H9 (cell line): ENCODE data around the gene CEP250. TPM values are rescaled to one million over a fixed set of nuclear protein-coding genes. Genes with fewer than 3 reads are reported as not detected.
"Not testable (repeated sequence)": the region's sequence is repeated elsewhere in the genome, so short reads cannot be mapped to it uniquely, and the experiment has no call there.

ENCODE experiments used
- DNase-seq: peaks from one replicate; pipeline ENCODE4 v3.0.0-alpha.2; 2017
- H2AFZ ChIP-seq: one replicate; pipeline ENCODE4 v1.6.1; 2013; ENCODE audit warnings: mild to moderate bottlenecking, low read length, control low read depth, moderate library complexity
- H2AK5ac ChIP-seq: 2 replicates; pipeline ENCODE4 v1.6.1; 2013; ENCODE audit warnings: low read length, control low read depth, mixed read lengths; ENCODE audit not compliant: insufficient read length
- H2BK120ac ChIP-seq: one replicate; pipeline ENCODE4 v1.6.1; 2013; ENCODE audit warnings: low read depth, mild to moderate bottlenecking, low read length, control low read depth, inconsistent platforms; ENCODE audit not compliant: poor library complexity, severe bottlenecking
- H2BK12ac ChIP-seq: 2 replicates; pipeline ENCODE4 v1.6.1; 2013; ENCODE audit warnings: low read length, control low read depth, mixed read lengths, low read depth; ENCODE audit not compliant: insufficient read length
- H2BK15ac ChIP-seq: 2 replicates; pipeline ENCODE4 v1.6.1; 2013; ENCODE audit warnings: low read depth, low read length, control low read depth
- H2BK20ac ChIP-seq: one replicate; pipeline ENCODE4 v1.6.1; 2013; ENCODE audit warnings: low read depth, mild to moderate bottlenecking, low read length, control low read depth, inconsistent platforms; ENCODE audit not compliant: poor library complexity, severe bottlenecking
- H2BK5ac ChIP-seq: 2 replicates; pipeline ENCODE4 v1.6.1; 2013; ENCODE audit warnings: low read length, control low read depth, mixed read lengths; ENCODE audit not compliant: insufficient read length
- H3K14ac ChIP-seq: 2 replicates; pipeline ENCODE4 v1.6.1; 2013; ENCODE audit warnings: low read length, control low read depth; ENCODE audit not compliant: insufficient read depth
- H3K18ac ChIP-seq: 2 replicates; pipeline ENCODE4 v1.6.1; 2013; ENCODE audit warnings: low read depth, mild to moderate bottlenecking, mixed read lengths, low read length, control low read depth; ENCODE audit not compliant: insufficient read length
- H3K23ac ChIP-seq: 2 replicates; pipeline ENCODE4 v1.6.1; 2013; ENCODE audit warnings: low read length, control low read depth, mixed read lengths, low read depth; ENCODE audit not compliant: insufficient read length
- H3K23me2 ChIP-seq: 2 replicates; pipeline ENCODE4 v1.6.1; 2013; ENCODE audit warnings: low read depth, mild to moderate bottlenecking, mixed read lengths, low read length, control low read depth; ENCODE audit not compliant: insufficient read length, poor library complexity, severe bottlenecking
- H3K27ac ChIP-seq: 2 replicates; pipeline ENCODE4 v1.5.1; 2013; ENCODE audit warnings: low read length, control low read depth, mixed read lengths, low read depth; ENCODE audit not compliant: insufficient read length
- H3K27me3 ChIP-seq: 2 replicates; pipeline ENCODE4 v1.6.1; 2013; ENCODE audit warnings: low read length, control low read depth, inconsistent platforms; ENCODE audit not compliant: insufficient read depth
- H3K4ac ChIP-seq: 2 replicates; pipeline ENCODE4 v1.6.1; 2013; ENCODE audit warnings: low read depth, mild to moderate bottlenecking, control low read depth, inconsistent platforms, low read length, moderate library complexity
- H3K4me1 ChIP-seq: 2 replicates; pipeline ENCODE4 v1.6.1; 2013; ENCODE audit warnings: low read length, control low read depth, inconsistent platforms; ENCODE audit not compliant: insufficient read depth
- H3K4me2 ChIP-seq: 2 replicates; pipeline ENCODE4 v1.6.1; 2013; ENCODE audit warnings: low read length, control low read depth, mixed read lengths; ENCODE audit not compliant: insufficient read length, insufficient read depth
- H3K56ac ChIP-seq: 2 replicates; pipeline ENCODE4 v1.6.1; 2013; ENCODE audit warnings: low read depth, mild to moderate bottlenecking, mixed read lengths, low read length, control low read depth; ENCODE audit not compliant: insufficient read length
- H3K79me1 ChIP-seq: 2 replicates; pipeline ENCODE4 v1.6.1; 2013; ENCODE audit warnings: low read depth, mild to moderate bottlenecking, moderate library complexity, low read length, control low read depth, inconsistent platforms; ENCODE audit not compliant: insufficient read depth, poor library complexity, severe bottlenecking
- H3K79me2 ChIP-seq: 2 replicates; pipeline ENCODE4 v1.6.1; 2013; ENCODE audit warnings: low read length, control low read depth, inconsistent platforms; ENCODE audit not compliant: insufficient read depth
- H3K9ac ChIP-seq: 2 replicates; pipeline ENCODE4 v1.6.1; 2013; ENCODE audit warnings: low read length, control low read depth, mixed read lengths; ENCODE audit not compliant: insufficient read length; ENCODE audit errors: extremely low read depth
- H3K9me3 ChIP-seq: one replicate; pipeline ENCODE4 v1.6.1; 2013; ENCODE audit warnings: low read depth, low read length, inconsistent platforms; ENCODE audit not compliant: control insufficient read depth
- H3T11ph ChIP-seq: one replicate; pipeline ENCODE4 v1.6.1; 2013; ENCODE audit warnings: mild to moderate bottlenecking, low read length, control low read depth, inconsistent platforms
- H4K20me1 ChIP-seq: one replicate; pipeline ENCODE4 v1.6.1; 2013; ENCODE audit not compliant: control insufficient read depth, insufficient read length, insufficient read depth
- H4K5ac ChIP-seq: 2 replicates; pipeline ENCODE4 v1.6.1; 2013; ENCODE audit warnings: low read depth, mild to moderate bottlenecking, mixed read lengths, low read length, control low read depth; ENCODE audit not compliant: insufficient read length
- H4K8ac ChIP-seq: replicated peaks from 2 replicates; pipeline ENCODE4 v1.6.1; 2013; ENCODE audit warnings: low read length, control low read depth, mixed read lengths, low read depth; ENCODE audit not compliant: insufficient read length
- H4K91ac ChIP-seq: 2 replicates; pipeline ENCODE4 v1.6.1; 2013; ENCODE audit warnings: low read depth, mild to moderate bottlenecking, moderate library complexity, mixed read lengths, low read length, control low read depth; ENCODE audit not compliant: insufficient read length
- H3K27ac Mint-ChIP-seq, 3 experiments: 2 replicates in 2 of 3; 3 replicates in 1 of 3; pipeline ENCODE4 v1.8.0; 2020 to 2021; ENCODE audit warnings: mixed read lengths in 3 of 3, mild to moderate bottlenecking in 1 of 3, moderate library complexity in 1 of 3
- H3K27me3 Mint-ChIP-seq: 2 replicates; pipeline ENCODE4 v1.8.0; 2021; ENCODE audit warnings: low read depth, mild to moderate bottlenecking, moderate library complexity, mixed read lengths
- H3K36me3 Mint-ChIP-seq, 3 experiments: 2 replicates in 2 of 3; 3 replicates in 1 of 3; pipeline ENCODE4 v1.8.0; 2020 to 2021; ENCODE audit warnings: low read depth in 3 of 3, mixed read lengths in 3 of 3; ENCODE audit not compliant: insufficient read depth in 1 of 3
- H3K4me1 Mint-ChIP-seq, 2 experiments: 2 replicates each; pipeline ENCODE4 v1.8.0; 2020; ENCODE audit warnings: mixed read lengths in 2 of 2
- H3K4me3 Mint-ChIP-seq, 2 experiments: 2 replicates in 1 of 2; 3 replicates in 1 of 2; pipeline ENCODE4 v1.8.0; 2020 to 2021; ENCODE audit warnings: mild to moderate bottlenecking in 2 of 2, mixed read lengths in 2 of 2, moderate library complexity in 1 of 2
- H3K9me3 Mint-ChIP-seq, 2 experiments: 2 replicates in 1 of 2; 3 replicates in 1 of 2; pipeline ENCODE4 v1.8.0; 2020; ENCODE audit warnings: mild to moderate bottlenecking in 2 of 2, mixed read lengths in 2 of 2, moderate library complexity in 1 of 2
- WGBS: extraction: QIAGEN DNeasy Blood & Tissue Kit; methylation state at CpG from one replicate; pipeline ENCODE4 v1.1.7; 2013; ENCODE audit warnings: missing lambda C conversion rate, low lambda C conversion rate, mixed read lengths; ENCODE audit not compliant: insufficient read length; ENCODE audit errors: extremely low coverage; 5-methylcytosine and 5-hydroxymethylcytosine counted together
- total RNA-seq: library from RNA; stranded (reverse); gene quantifications from 2 replicates; pipeline ENCODE4 v1.2.1, GENCODE V29; 2021
- TF ChIP-seq, protein P1 (sequence below): fragments of 200-600 bp; sonication (generic); conservative IDR thresholded peaks from 3 replicates; pipeline ENCODE4 v1.8.0; 2021; ENCODE audit warnings: antibody characterized with exemption, mild to moderate bottlenecking

The CEP250 gene
- total RNA-seq, 1 experiment from 2014 or later: 29.8 TPM

DNA sequence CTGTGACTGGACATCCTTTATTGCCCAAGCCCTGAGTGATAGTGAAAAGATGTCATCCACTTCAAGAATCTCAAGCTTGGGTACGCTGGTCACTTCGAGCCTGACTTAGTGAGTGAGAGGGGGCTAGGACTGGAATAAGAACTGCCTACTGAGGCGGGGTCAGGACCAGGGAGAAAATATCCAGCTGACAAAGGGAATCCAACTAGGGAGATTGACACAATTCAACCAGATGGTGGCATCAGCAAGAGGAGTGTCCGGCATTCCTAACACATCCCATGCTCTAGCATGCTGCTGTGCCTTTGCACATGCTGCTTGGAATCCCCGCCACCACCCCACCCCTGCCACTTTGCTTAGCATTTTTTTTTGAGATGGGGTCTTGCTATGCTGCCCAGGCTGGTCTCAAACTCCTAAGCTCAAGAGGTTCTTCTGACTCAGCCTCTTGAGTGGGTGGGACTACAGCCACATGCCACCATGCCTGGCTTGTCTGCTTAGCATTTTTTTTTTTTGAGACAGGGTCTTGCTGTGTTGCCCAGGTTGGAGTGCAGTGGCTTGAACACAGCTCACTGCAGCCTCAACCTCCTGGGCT, 6.5 kb upstream of the CEP250 start:
- Mint-ChIP-seq H3K9me3 (peaks cover 0 to 4% of the 10 kb centered on the region in 2 experiments; a peak in 1 of 5 replicates), H3K36me3 (peaks cover 0 to 14% (median 0%) of the 10 kb centered on the region in 3 experiments; a peak in 2 of 7 replicates), H3K27me3 (no peaks in the 10 kb centered on the region; the same call in 1 of the 2 replicates), H3K27ac (no peak overlapping the region), H3K4me3 (no peak overlapping the region; a peak in 1 of 5 replicates), H3K4me1 (peaks cover 20 to 24% of the 10 kb centered on the region in 2 experiments)
- Histone ChIP-seq H4K91ac (no peak overlapping the region), H3K9me3 (no peaks in the 10 kb centered on the region), H3K4me1 (no peaks in the 10 kb centered on the region), H3K56ac (no peak overlapping the region), H2BK12ac (no peak overlapping the region), H2BK15ac (no peak overlapping the region), H4K8ac (no peak overlapping the region), H2AFZ (no peak overlapping the region), H2AK5ac (no peak overlapping the region), H3K14ac (no peak overlapping the region), H2BK20ac (no peak overlapping the region), H4K5ac (no peak overlapping the region), H3K27me3 (no peaks in the 10 kb centered on the region), H3K4me2 (no peak overlapping the region), H3K23ac (no peak overlapping the region), H2BK5ac (no peak overlapping the region), H3K79me1 (no peaks in the 10 kb centered on the region), H3K4ac (no peak overlapping the region), H3K18ac (no peak overlapping the region), H3K79me2 (no peaks in the 10 kb centered on the region), H4K20me1 (no peaks in the 10 kb centered on the region), H3T11ph (no peak overlapping the region), H3K9ac (no peak overlapping the region), H3K27ac (no peak overlapping the region), H3K23me2 (no peaks in the 10 kb centered on the region), H2BK120ac (no peak overlapping the region)
- WGBS: no CpG with 5 or more reads among the region's 5 CpGs
- no peak for DNase-seq
- TF ChIP-seq, protein P1, sequence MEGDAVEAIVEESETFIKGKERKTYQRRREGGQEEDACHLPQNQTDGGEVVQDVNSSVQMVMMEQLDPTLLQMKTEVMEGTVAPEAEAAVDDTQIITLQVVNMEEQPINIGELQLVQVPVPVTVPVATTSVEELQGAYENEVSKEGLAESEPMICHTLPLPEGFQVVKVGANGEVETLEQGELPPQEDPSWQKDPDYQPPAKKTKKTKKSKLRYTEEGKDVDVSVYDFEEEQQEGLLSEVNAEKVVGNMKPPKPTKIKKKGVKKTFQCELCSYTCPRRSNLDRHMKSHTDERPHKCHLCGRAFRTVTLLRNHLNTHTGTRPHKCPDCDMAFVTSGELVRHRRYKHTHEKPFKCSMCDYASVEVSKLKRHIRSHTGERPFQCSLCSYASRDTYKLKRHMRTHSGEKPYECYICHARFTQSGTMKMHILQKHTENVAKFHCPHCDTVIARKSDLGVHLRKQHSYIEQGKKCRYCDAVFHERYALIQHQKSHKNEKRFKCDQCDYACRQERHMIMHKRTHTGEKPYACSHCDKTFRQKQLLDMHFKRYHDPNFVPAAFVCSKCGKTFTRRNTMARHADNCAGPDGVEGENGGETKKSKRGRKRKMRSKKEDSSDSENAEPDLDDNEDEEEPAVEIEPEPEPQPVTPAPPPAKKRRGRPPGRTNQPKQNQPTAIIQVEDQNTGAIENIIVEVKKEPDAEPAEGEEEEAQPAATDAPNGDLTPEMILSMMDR: no peak

DNA sequence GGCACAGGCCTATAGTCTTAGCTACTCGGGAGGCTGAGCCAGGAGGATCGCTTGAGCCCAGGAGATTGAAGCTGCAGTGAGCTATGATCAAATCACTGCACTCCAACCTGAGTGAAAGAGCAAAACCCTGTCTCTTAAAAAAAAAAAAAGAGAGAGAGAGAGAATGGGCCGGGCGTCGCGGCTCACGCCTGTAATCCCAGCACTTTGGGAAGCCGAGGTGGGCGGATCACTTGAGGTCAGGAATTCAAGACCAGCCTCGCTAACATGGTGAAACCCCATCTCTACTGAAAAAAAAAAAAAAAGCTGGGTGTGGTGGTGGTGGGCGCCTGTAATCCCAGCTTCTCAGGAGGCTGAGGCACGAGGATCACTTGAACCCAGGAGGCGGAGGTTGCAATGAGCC, 5.5 kb upstream of the CEP250 start:
- H3K9ac ChIP-seq, H2BK20ac ChIP-seq, H3K4me1 ChIP-seq, H2BK15ac ChIP-seq, H4K20me1 ChIP-seq, H2AFZ ChIP-seq, H3K27me3 Mint-ChIP-seq, H4K5ac ChIP-seq, H3K4me2 ChIP-seq, H3K4me3 Mint-ChIP-seq, H3K27ac Mint-ChIP-seq, H3K4ac ChIP-seq, H3K18ac ChIP-seq, H3K56ac ChIP-seq, H2AK5ac ChIP-seq, H2BK5ac ChIP-seq, H3K23ac ChIP-seq, H3K27me3 ChIP-seq, H2BK12ac ChIP-seq, H3K27ac ChIP-seq, H3K14ac ChIP-seq, H4K91ac ChIP-seq, H3K9me3 ChIP-seq, H3T11ph ChIP-seq, H3K79me1 ChIP-seq, H2BK120ac ChIP-seq, H3K79me2 ChIP-seq, DNase-seq, H4K8ac ChIP-seq, H3K23me2 ChIP-seq, H3K9me3 Mint-ChIP-seq: not testable (repeated sequence)
- H3K36me3 Mint-ChIP-seq: peaks cover 0 to 14% (median 0%) of the 10 kb centered on the region in 3 experiments; a peak in 2 of 7 replicates
- no CpG with 5 or more reads among the region's 13 CpGs for WGBS
- H3K4me1 Mint-ChIP-seq: peaks cover 21 to 24% of the 10 kb centered on the region in 2 experiments
